C4-2B (cell line): Measurements from ENCODE around the gene HGS.

Experiments used
- H3K27ac ChIP-seq: fragments of 450-650 bp; 2 replicates; pipeline ENCODE4 v1.5.1; 2017
- ZFX ChIP-seq: fragments of 450-650 bp; IDR thresholded peaks from 2 replicates; pipeline ENCODE4 v1.6.1; 2017
- TF ChIP-seq, protein P1 (sequence below): fragments of 450-650 bp; conservative IDR thresholded peaks from 2 replicates; pipeline ENCODE4 v1.5.1; 2017; ENCODE audit warnings: mild to moderate bottlenecking

HGS gene

DNA sequence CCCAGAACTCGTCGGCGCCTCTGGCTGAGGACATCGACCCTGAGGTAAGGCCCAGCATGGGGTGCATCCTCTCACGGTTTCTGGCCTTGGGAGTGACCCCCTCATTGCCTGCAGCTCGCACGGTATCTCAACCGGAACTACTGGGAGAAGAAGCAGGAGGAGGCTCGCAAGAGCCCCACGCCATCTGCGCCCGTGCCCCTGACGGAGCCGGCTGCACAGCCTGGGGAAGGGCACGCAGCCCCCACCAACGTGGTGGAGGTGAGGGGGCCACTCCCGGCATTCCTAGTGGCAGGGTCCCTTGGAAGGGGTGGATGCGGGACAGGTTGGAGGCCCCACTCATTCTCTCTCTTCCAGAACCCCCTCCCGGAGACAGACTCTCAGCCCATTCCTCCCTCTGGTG lies 11.0 kb downstream of the HGS start:
- TF ChIP-seq, protein P1, sequence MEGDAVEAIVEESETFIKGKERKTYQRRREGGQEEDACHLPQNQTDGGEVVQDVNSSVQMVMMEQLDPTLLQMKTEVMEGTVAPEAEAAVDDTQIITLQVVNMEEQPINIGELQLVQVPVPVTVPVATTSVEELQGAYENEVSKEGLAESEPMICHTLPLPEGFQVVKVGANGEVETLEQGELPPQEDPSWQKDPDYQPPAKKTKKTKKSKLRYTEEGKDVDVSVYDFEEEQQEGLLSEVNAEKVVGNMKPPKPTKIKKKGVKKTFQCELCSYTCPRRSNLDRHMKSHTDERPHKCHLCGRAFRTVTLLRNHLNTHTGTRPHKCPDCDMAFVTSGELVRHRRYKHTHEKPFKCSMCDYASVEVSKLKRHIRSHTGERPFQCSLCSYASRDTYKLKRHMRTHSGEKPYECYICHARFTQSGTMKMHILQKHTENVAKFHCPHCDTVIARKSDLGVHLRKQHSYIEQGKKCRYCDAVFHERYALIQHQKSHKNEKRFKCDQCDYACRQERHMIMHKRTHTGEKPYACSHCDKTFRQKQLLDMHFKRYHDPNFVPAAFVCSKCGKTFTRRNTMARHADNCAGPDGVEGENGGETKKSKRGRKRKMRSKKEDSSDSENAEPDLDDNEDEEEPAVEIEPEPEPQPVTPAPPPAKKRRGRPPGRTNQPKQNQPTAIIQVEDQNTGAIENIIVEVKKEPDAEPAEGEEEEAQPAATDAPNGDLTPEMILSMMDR = no peak
- TF ChIP-seq ZFX = no peak
- no peak overlapping the region for H3K27ac ChIP-seq

DNA sequence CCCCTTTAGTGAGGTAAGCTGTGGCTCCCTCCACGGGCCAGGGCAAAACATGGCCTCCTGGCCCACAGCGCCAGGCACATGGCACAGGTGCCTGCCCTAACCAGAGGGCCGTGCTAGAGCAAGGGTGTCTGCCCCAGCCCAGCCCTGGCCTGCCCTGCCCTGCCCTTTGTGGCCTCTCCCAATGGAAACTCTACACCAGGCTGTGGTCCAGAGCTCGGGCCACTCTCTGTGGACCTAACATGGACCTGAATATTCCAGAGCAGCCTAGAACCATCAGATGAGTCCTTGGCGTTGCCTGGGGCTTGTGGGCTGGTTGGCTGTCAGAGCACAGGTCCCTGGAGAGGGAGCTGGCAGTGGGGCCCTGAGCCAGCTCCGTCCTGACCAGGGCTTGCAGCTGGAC lies 11.4 kb downstream of the HGS start:
- no peak for TF ChIP-seq ZFX
- TF ChIP-seq, protein P1 = no peak
- no peak overlapping the region for H3K27ac ChIP-seq

DNA sequence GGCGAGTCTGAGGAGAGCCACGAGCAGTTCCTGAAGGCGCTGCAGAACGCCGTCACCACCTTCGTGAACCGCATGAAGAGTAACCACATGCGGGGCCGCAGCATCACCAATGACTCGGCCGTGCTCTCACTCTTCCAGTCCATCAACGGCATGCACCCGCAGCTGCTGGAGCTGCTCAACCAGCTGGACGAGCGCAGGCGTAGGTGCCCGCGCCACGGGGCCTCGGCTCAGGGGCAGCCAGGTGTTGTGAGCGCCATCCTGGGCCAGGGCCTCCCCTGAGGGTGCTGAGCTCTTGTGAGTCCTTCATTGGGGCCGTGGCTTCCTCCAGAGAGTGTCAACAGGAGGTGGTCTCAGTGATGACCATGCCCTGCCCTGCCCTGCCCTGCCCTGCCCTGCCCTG lies 12.0 kb downstream of the HGS start:
- TF ChIP-seq ZFX = no peak
- TF ChIP-seq, protein P1 = no peak
- no peak overlapping the region for H3K27ac ChIP-seq

DNA sequence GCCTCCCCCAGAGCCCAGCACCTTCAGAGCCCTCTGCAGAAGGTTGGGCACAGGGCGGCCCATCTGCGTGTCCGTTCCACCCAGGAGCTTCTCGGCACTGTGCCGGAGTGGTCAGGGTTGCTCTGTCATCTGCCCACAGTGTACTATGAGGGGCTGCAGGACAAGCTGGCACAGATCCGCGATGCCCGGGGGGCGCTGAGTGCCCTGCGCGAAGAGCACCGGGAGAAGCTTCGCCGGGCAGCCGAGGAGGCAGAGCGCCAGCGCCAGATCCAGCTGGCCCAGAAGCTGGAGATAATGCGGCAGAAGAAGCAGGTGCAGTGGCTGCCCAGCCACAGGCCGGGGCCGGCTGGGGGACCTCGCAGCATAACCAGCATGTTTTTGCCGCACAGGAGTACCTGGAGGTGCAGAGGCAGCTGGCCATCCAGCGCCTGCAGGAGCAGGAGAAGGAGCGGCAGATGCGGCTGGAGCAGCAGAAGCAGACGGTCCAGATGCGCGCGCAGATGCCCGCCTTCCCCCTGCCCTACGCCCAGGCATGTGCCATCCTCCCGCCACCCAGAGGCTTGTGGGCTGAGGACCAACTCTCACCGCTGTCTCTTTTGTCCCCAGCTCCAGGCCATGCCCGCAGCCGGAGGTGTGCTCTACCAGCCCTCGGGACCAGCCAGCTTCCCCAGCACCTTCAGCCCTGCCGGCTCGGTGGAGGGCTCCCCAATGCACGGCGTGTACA lies 12.6 kb downstream of the HGS start:
- no peak overlapping the region for H3K27ac ChIP-seq
- TF ChIP-seq ZFX = no peak
- TF ChIP-seq, protein P1 = no peak

DNA sequence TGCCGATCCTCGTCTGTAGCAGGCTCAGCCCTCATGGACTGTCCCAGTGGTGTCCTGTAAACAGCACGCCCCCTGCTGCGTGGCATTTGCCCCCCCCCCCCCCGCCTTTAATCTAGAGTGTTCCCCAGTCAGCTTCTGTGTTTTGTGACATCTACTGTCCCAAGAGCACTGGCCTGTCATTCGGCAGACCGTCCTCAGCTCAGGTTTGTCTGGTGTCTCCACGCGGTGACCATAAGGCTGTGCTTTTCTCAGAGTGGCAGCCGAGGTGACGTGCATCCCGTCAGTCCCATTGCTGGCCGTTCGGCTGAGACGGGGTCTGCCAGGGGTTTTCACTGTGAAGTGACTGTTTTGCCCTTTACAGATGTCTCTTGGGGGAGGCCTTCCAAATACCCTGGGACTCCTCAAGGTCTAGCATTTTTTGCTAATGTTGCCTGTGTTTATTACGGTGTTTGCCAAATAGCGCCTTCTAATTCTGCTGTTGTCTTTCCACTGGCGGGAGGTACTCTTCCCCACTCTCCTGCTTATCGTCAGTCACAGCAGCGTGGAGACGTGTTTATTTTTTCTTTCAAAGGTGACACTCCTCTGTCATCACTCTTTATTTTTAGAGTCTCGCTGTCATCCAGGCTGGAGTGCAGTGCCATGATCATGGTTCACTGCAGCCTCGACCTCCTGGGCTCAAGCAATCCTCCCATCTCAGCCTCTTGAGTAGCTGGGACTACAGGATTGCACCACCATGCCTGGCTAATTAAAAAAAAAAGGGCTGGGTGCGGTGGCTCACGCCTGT lies 13.6 kb downstream of the HGS start:
- TF ChIP-seq, protein P1 = no peak
- TF ChIP-seq ZFX = no peak
- no peak overlapping the region for H3K27ac ChIP-seq

DNA sequence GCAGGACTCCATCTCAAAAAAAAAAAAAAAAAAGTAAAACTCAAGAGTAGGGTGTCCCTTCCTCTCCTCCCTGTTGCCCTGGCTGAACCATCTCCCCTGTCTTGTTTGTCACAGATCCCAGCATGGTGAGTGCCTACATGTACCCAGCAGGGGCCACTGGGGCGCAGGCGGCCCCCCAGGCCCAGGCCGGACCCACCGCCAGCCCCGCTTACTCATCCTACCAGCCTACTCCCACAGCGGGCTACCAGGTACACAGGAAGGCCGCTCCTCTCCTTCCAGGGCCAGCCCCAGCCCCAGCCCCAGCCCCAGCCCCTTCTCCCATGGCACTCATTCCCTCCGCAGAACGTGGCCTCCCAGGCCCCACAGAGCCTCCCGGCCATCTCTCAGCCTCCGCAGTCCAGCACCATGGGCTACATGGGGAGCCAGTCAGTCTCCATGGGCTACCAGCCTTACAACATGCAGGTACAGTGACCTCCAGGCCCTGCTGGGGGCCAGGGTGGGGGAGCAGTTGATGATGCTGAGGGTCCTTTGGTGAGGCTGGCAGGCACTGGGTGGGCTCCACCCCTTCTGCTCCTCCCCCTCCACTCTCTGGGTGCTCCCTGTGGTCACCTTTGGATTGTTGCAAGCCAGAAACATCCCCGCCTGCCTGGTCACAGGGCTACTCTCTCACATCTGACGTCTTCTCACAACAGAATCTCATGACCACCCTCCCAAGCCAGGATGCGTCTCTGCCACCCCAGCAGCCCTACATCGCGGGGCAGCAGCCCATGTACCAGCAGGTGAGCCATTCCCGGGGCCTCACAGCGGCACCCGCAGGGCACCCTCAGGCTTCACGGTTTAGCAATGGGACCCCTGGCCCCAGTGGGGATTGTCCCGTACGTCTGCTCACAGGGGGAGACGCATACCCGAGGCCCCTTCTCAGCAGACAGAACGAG lies 16.8 kb downstream of the HGS start:
- H3K27ac ChIP-seq = no peak overlapping the region
- TF ChIP-seq ZFX = no peak
- TF ChIP-seq, protein P1 = no peak
